Panc1 (cell line): ENCODE data around the gene DYNC1H1.

Experiments
- POLR2AphosphoS5 ChIP-seq: IDR thresholded peaks from 2 replicates; pipeline ENCODE4 v1.6.1; 2012; ENCODE audit warnings: mild to moderate bottlenecking, low read depth, low read length, moderate library complexity
- SIN3A ChIP-seq: IDR thresholded peaks from 2 replicates; pipeline ENCODE4 v1.6.1; 2012; ENCODE audit warnings: low read depth, mild to moderate bottlenecking, low read length, moderate library complexity, borderline replicate concordance; ENCODE audit not compliant: insufficient read depth
- TF ChIP-seq, protein P1 (sequence below): fragments of 450-650 bp; IDR thresholded peaks from 2 replicates; pipeline ENCODE4 v1.5.1; 2017; ENCODE audit warnings: mild to moderate bottlenecking
- TF ChIP-seq, protein P2 (sequence below), 2 experiments: IDR thresholded peaks; 2 replicates each; pipeline ENCODE4 v1.6.1; 2011 to 2012; ENCODE audit warnings: low read depth in 2 of 2, control low read depth in 1 of 2, low read length in 1 of 2, mild to moderate bottlenecking in 1 of 2, moderate library complexity in 1 of 2; ENCODE audit not compliant: insufficient read depth in 1 of 2

DNA sequence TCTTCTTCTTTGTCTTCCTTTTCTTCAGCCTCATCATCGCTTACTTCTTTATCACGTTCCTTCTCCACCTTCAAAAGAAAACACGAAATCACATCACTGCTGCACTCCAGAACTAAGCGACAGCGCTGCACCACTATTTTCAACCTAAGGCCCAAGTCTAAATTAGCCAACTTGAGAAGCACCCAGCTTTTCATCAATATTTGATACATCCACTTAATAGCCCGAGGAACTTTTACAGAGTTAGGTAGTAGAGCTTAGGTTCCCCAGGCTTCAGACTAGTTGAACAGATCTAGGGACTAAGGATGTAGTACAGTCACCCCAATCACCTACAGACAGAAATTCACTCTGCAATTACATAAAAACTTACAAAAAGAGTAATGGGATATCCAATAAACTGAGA lies 120.6 kb downstream of the DYNC1H1 start:
- TF ChIP-seq, protein P1, sequence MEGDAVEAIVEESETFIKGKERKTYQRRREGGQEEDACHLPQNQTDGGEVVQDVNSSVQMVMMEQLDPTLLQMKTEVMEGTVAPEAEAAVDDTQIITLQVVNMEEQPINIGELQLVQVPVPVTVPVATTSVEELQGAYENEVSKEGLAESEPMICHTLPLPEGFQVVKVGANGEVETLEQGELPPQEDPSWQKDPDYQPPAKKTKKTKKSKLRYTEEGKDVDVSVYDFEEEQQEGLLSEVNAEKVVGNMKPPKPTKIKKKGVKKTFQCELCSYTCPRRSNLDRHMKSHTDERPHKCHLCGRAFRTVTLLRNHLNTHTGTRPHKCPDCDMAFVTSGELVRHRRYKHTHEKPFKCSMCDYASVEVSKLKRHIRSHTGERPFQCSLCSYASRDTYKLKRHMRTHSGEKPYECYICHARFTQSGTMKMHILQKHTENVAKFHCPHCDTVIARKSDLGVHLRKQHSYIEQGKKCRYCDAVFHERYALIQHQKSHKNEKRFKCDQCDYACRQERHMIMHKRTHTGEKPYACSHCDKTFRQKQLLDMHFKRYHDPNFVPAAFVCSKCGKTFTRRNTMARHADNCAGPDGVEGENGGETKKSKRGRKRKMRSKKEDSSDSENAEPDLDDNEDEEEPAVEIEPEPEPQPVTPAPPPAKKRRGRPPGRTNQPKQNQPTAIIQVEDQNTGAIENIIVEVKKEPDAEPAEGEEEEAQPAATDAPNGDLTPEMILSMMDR = no peak
- TF ChIP-seq POLR2AphosphoS5 (no peak), SIN3A (no peak)
- TF ChIP-seq, protein P2, sequence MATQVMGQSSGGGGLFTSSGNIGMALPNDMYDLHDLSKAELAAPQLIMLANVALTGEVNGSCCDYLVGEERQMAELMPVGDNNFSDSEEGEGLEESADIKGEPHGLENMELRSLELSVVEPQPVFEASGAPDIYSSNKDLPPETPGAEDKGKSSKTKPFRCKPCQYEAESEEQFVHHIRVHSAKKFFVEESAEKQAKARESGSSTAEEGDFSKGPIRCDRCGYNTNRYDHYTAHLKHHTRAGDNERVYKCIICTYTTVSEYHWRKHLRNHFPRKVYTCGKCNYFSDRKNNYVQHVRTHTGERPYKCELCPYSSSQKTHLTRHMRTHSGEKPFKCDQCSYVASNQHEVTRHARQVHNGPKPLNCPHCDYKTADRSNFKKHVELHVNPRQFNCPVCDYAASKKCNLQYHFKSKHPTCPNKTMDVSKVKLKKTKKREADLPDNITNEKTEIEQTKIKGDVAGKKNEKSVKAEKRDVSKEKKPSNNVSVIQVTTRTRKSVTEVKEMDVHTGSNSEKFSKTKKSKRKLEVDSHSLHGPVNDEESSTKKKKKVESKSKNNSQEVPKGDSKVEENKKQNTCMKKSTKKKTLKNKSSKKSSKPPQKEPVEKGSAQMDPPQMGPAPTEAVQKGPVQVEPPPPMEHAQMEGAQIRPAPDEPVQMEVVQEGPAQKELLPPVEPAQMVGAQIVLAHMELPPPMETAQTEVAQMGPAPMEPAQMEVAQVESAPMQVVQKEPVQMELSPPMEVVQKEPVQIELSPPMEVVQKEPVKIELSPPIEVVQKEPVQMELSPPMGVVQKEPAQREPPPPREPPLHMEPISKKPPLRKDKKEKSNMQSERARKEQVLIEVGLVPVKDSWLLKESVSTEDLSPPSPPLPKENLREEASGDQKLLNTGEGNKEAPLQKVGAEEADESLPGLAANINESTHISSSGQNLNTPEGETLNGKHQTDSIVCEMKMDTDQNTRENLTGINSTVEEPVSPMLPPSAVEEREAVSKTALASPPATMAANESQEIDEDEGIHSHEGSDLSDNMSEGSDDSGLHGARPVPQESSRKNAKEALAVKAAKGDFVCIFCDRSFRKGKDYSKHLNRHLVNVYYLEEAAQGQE (IDR thresholded peaks at IDR 0.05; ENCODE audit: insufficient read depth in 1 of 2, low read depth in 2 of 2, low read length in 1 of 2) = no peak
